ENCODE measurements around the gene ZNF761.
"Not testable (repeated sequence)": the region's sequence is repeated elsewhere in the genome, so short reads cannot be mapped to it uniquely, and the experiment has no call there.

ZNF761 gene

DNA sequence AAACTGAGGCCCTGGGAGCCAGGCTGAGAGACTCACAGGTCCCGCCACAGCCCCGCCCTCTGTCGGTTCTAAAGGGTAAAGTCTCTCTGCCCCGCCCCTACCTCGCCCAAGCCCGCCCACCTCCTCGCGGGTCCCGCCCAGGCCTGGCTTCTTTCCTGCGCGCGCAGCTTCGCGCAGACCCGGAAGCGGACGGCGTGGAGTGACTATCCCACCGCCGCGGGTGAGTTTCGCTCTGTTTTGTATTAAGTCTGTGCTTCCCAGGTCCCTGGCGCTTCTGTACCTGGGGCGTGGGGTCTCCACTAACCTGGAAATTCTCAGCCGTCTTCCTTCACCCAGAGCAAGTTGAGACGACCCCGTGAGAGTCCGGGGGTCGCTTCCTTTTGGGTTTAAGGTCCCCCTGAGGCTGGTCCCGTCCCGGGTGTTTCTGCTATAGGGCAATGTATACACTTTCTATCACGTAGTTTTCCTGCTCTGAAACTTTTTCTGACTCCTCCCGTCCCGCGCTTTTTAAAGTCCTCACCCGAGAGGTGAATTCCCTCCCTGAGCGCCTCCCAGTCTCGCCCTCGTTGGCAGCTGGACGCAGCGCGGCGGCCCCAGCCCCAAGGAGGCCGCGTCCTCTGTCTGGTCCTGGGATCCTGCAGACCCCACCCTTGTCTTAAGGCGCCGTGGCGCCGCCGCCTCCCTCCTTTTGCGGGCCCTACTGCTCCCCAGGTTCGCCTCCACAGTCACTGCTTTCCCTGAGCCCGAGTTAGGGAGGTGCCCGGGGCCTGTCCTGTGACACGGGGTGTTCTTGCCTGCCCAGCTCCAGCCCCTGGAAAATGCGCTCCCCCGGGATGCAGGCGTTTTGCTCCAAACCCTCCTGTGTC lies 36.6 kb upstream of the ZNF761 start, which contains the start of gene ZNF765:
Gene ZNF765, plus strand, starts transcription at position 176 of the 866 bp plus-strand sequence. CDS start 2,867 bp downstream, outside the sequence.
- TF ChIP-seq, protein P1, sequence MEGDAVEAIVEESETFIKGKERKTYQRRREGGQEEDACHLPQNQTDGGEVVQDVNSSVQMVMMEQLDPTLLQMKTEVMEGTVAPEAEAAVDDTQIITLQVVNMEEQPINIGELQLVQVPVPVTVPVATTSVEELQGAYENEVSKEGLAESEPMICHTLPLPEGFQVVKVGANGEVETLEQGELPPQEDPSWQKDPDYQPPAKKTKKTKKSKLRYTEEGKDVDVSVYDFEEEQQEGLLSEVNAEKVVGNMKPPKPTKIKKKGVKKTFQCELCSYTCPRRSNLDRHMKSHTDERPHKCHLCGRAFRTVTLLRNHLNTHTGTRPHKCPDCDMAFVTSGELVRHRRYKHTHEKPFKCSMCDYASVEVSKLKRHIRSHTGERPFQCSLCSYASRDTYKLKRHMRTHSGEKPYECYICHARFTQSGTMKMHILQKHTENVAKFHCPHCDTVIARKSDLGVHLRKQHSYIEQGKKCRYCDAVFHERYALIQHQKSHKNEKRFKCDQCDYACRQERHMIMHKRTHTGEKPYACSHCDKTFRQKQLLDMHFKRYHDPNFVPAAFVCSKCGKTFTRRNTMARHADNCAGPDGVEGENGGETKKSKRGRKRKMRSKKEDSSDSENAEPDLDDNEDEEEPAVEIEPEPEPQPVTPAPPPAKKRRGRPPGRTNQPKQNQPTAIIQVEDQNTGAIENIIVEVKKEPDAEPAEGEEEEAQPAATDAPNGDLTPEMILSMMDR (IDR thresholded peaks at IDR 0.05; ENCODE audit: low read depth, low read length), result peak; percentile 54
- peak; percentile 94 to 95 for DNase-seq (ENCODE audit: low read depth in 2 of 2)
- peak within 1 kb of the TSS; percentile 66 to 80 for H3K4me3 ChIP-seq (replicated peaks in 1 of 2; ENCODE audit: low read depth in 2 of 2, low read length in 2 of 2)

DNA sequence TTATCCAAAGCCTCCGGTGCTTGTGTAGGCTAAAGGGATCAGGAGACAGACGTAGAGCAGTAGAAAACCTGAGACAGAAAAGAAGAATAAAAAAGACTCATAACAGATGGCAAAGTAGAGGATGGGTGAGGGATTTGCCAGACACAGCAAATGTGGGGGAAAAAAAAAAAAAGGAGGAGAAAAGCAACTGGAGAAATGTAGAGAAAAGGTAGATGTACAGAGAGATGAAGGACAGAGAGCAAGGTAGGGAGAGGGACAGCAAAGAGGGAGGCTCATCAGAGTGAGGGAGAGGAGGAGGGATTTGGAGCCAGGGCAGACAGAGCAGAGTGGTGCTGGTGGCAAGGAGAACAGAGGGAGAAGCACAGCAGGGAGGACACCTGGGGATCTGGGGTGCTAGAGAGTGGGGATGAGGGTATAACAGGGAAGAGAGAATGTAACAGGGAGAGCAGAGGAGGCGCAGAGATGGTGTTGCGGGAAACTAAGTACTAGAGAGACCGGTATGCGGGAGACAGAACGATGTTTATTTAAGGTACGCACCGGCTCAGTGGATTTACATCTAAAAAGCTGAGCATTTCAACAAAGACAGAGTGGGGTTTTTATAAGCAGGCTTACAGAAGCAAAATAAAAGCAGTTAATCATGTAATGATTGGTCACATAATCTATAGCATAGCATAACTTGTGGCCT lies 35.8 kb upstream of the ZNF761 start:
- DNase-seq (ENCODE audit: low read depth in 2 of 2), result peak in 1 of 2 donors; percentile 3
- peak overlapping the region; percentile 66 to 80 for H3K4me3 ChIP-seq (replicated peaks in 1 of 2; ENCODE audit: low read depth in 2 of 2, low read length in 2 of 2)

DNA sequence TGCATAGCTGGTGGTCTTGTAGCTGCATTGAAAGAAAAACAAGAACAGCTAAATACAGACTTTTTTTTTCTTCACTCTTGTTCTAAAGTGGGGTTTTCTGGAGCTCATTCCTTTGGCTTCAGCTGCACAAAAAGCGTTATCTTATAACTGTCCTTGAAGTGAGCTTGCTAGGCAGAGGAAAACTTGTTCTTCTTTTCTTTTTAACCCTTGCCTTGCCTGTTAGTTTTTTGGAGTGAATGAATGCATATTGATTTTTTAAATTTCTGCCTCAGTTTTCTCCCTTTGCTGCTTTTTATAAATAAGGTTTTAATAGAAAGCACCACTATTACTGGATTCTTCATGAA lies 35.3 kb upstream of the ZNF761 start:
- TF ChIP-seq, protein P1 (IDR thresholded peaks at IDR 0.05; ENCODE audit: low read depth, low read length), result no peak
- no peak for DNase-seq (ENCODE audit: low read depth in 2 of 2)

DNA sequence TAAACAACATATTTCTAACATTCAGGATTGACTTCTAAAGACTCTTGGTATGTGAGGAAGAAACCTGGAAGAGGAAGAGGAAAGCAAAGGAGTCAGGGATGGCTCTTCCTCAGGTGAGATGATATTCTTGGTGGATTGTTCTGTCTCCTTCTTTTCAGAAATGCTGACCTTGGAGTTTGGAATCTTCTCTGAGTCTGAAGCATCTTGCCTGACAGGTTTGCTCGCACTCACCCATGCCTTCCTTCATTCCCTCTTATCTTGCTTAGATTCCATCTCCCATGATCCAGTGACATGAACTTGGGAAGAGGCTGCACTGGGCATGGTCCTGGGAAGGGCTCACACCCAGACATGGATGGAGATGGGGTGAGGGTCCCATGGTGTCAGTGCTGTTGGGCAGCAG lies 33.9 kb upstream of the ZNF761 start:
- H3K4me3 ChIP-seq (replicated peaks in 1 of 2; ENCODE audit: low read depth in 2 of 2, low read length in 2 of 2); DNase-seq (ENCODE audit: low read depth in 2 of 2): not testable (repeated sequence)

More for the DNA sequence above, 35.3 kb upstream of the ZNF761 start:
- H3K4me3 ChIP-seq (replicated peaks in 1 of 2; ENCODE audit: low read depth in 2 of 2, low read length in 2 of 2), result peak overlapping the region in 1 of 2 donors; percentile 66

DNA sequence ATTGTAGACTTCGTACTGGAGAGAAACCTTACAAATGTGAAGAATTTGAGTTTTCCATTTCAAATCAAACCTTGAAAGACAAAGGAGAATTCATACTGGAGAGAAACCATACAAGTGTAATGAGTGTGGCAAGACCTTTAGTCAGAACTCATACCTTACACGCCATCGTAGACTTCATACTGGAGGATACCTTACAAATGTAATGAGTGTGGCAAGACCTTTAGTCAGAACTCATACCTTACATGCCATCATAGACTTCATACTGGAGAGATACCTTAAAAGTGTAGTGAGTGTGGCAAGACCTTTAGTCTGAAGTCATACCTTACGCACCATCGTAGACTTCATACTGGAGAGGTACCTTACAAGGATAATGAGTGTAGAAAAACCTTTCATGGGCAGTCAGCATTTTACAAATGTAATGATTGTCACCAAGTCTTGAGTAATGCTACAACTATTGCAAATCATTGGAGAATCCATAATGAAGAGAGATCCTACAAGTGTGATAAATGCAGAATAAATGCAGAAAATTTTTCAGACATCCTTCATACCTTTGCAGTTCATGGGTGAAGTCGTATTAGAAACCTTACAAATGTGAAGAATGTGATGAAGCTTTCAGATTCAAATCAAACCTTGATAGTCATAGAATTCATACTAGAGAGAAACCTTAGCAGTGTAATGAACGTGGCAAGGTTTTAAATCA lies 22.1 kb upstream of the ZNF761 start:
- H3K4me3 ChIP-seq (replicated peaks in 1 of 2; ENCODE audit: low read depth in 2 of 2, low read length in 2 of 2), result no peak overlapping the region
- DNase-seq (ENCODE audit: low read depth in 2 of 2), result no peak
- TF ChIP-seq, protein P1 (IDR thresholded peaks at IDR 0.05; ENCODE audit: low read depth, low read length), result no peak

DNA sequence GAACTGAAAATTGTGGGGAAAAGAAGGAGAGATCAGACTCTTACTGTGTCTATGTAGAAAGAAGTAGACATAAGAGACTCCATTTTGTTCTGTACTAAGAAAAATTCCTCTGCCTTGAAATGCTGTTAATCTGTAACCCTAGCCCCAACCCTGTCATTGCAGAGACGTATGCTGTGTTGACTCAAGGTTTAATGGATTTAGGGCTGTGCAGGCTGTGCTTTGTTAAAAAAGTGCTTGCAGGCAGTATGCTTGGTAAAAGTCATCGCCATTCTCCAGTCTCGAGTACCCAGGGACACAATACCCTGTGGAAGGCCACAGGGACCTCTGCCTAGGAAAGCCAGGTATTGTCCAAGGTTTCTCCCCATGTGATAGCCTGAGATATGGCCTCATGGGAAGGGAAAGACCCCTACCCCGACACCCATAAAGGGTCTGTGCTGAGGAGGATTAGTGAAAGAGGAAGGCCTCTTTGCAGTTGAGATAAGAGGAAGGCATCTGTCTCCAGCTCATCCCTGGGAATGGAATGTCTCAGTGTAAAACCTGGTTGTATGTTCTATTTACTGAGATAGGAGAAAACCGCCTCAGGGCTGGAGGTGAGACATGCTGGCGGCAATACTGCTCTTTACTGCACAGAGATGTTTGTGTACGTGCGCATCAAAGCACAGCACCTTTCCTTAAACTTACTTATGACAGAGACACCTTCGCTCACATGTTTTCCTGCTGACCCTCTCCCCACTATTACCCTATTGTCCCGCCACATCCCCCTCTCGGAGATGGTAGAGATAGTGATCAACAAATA lies 11.1 kb upstream of the ZNF761 start:
- not testable (repeated sequence) for H3K4me3 ChIP-seq (replicated peaks in 1 of 2; ENCODE audit: low read depth in 2 of 2, low read length in 2 of 2); DNase-seq (ENCODE audit: low read depth in 2 of 2)

DNA sequence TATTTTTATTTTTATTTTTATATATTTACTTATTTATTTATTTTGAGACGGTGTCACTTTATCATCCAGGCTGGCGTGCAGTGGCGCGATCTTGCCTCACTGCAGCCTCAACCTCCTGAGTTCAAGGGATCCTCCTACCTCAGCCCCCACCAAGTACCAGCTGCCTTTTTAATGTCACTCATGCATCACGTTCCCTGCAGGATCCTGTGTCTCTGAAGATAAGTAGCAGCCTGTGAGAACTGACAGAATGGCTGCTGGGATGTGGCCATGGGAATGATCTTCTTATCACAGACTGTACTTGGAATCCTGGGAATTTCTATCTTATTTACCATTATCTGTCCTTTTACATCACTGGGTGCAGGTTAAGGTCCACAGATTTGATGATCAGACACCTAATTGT lies 9.2 kb upstream of the ZNF761 start:
- DNase-seq (ENCODE audit: low read depth in 2 of 2), result no peak
- TF ChIP-seq, protein P1 (IDR thresholded peaks at IDR 0.05; ENCODE audit: low read depth, low read length), result no peak
- no peak overlapping the region for H3K4me3 ChIP-seq (replicated peaks in 1 of 2; ENCODE audit: low read depth in 2 of 2, low read length in 2 of 2)

DNA sequence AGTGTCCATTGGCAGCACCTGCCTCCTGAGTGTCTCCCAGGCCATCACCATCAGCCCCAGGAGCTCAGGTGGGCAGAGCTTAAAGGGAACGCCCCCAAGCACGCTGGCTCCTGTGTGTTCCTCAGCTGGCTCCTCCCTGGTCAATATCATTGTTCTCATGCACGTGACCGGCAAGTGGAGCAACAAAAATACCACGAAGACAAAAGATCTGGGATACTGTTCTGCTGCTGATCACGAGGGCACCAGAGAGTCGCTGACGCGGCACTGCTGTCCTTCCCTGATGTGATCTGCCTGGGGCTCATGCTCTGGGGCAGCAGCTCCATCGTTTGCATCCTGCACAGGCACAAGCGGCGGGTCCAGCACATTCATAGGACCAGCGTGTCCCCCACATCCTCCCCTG lies 8.7 kb upstream of the ZNF761 start:
- H3K4me3 ChIP-seq (replicated peaks in 1 of 2; ENCODE audit: low read depth in 2 of 2, low read length in 2 of 2); DNase-seq (ENCODE audit: low read depth in 2 of 2): not testable (repeated sequence)

DNA sequence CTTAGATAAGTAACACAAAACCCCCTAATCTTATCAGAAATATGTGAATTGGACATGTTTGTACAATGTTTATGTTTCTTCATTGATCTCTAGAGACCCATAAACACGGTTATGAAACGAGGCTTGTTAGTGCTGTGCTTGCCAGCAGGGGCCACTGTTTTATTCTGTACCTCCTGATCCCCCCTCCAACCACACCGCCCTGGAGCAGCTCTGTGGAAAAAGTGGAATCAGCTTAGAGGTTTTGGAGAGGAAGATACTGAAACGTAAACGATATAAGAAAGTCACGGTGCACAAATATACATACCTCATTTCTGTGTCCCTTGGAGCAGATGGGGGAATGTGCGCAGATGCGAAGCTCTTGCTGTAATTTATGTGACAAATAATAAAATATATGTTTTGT lies 8.1 kb upstream of the ZNF761 start:
- DNase-seq (ENCODE audit: low read depth in 2 of 2), result peak in 1 of 2 donors; percentile 28
- not testable (repeated sequence) for H3K4me3 ChIP-seq (replicated peaks in 1 of 2; ENCODE audit: low read depth in 2 of 2, low read length in 2 of 2)
